Measurements from ENCODE around the gene HEG1.

DNA sequence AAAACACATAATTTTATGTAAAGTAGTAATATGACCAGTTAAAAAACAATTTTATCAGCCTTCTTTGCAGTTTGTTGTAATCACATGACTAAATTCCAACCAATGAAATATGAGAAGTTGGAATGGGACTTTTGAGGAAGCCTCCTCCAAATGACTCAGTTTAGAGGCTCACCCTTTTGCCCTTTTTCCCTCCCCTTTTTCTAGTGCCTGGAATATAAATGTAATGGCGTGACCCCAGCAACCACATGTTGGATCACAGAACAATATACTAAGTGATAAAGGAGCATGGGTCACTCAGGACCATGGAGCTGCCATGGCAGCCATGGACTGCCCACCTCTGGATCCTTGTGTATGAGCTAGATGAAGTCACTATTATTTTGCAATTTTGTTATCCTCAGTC lies 48.8 kb upstream of the HEG1 start:
- TF ChIP-seq POLR2A (IDR thresholded peaks at IDR 0.05; ENCODE audit: control extremely low read depth in 1 of 2, low read depth in 2 of 2, low read length in 2 of 2), result no peak
- no peak for TF ChIP-seq CEBPB (IDR thresholded peaks at IDR 0.05; ENCODE audit: low read depth, low read length)
- TF ChIP-seq TAF1 (IDR thresholded peaks at IDR 0.05; ENCODE audit: low read depth, low read length), result no peak
- TF ChIP-seq NRF1 (IDR thresholded peaks at IDR 0.05; ENCODE audit: low read depth, low read length), result no peak
- TF ChIP-seq GABPA (IDR thresholded peaks at IDR 0.05; ENCODE audit: borderline replicate concordance, insufficient read depth, low read length), result no peak
- TF ChIP-seq YY1 (IDR thresholded peaks at IDR 0.05; ENCODE audit: low read depth, low read length), result no peak
- TF ChIP-seq RXRA (IDR thresholded peaks at IDR 0.05; ENCODE audit: insufficient read depth, low read depth, low read length), result no peak
- no peak for TF ChIP-seq RNF2 (IDR thresholded peaks at IDR 0.05; ENCODE audit: borderline replicate concordance, low read depth, low read length, missing control alignments, poor library complexity, severe bottlenecking)

All from H1 (cell line).